HG03457 (cell line): ENCODE results near the gene SNAP29.
"Not testable (repeated sequence)": the region's sequence is repeated elsewhere in the genome, so short reads cannot be mapped to it uniquely, and the experiment has no call there.

Experiments used
- ATAC-seq: cut with Tn5 transposase; IDR thresholded peaks from one replicate; pipeline ENCODE4 v1.9.1; 2021; ENCODE audit warnings: moderate number of reproducible peaks; ENCODE audit not compliant: unreplicated experiment

Gene SNAP29

GRCh38 chr22:20928573-20928967 is 69.8 kb downstream of the SNAP29 start:
- no peak for ATAC-seq

GRCh38 chr22:20930004-20930403 is 71.2 kb downstream of the SNAP29 start:
- ATAC-seq, result no peak

- ATAC-seq, result not testable (repeated sequence)
Measured at GRCh38 chr22:20930435-20930834, 71.6 kb downstream of the SNAP29 start.

GRCh38 chr22:20931126-20931654 is 72.4 kb downstream of the SNAP29 start:
- ATAC-seq, result no peak

- no peak for ATAC-seq
Measured at GRCh38 chr22:20933910-20934309, 75.1 kb downstream of the SNAP29 start.

GRCh38 chr22:20935049-20935448 is 76.2 kb downstream of the SNAP29 start:
- ATAC-seq, result not testable (repeated sequence)

- ATAC-seq, result not testable (repeated sequence)
Measured at GRCh38 chr22:20935780-20936539, 77.2 kb downstream of the SNAP29 start.

- no peak for ATAC-seq
Measured at GRCh38 chr22:20937031-20937793, 78.4 kb downstream of the SNAP29 start.

- ATAC-seq, result no peak
Measured at GRCh38 chr22:20937794-20938671, 79.2 kb downstream of the SNAP29 start.

- not testable (repeated sequence) for ATAC-seq
Measured at GRCh38 chr22:20939457-20940185, 80.8 kb downstream of the SNAP29 start.

- ATAC-seq, result no peak
Measured at GRCh38 chr22:20940186-20940651, 81.4 kb downstream of the SNAP29 start.
